ENCODE measurements around the gene RRH. TPM values are rescaled to one million over a fixed set of nuclear protein-coding genes. Genes with fewer than 3 reads are reported as not detected.

Gene RRH, protein sequence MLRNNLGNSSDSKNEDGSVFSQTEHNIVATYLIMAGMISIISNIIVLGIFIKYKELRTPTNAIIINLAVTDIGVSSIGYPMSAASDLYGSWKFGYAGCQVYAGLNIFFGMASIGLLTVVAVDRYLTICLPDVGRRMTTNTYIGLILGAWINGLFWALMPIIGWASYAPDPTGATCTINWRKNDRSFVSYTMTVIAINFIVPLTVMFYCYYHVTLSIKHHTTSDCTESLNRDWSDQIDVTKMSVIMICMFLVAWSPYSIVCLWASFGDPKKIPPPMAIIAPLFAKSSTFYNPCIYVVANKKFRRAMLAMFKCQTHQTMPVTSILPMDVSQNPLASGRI
- not detected in 2 replicates for total RNA-seq

DNA sequence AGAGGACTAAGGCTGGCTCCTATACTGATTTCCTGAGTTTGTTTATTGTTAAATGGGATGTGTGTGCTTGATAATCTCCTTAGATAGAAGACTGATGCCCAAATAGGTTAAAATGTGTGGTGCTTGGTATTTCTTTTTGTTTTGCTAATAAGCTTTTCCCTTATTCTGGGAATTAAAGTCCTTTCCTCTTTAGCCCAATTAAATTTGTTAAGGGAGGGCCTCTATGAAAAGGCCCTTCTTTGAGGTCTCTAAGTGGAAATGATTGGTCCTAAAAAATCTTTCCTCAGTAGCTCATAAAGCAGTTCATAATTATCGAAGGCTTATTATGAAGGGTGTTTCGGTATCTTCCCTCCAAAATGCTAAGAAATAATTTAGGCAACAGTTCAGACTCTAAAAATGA, at the start of gene RRH:
TSS of gene RRH (plus strand) at position 301 of the 400 bp plus-strand sequence. CDS start at position 357, 56 bp downstream.

DNA sequence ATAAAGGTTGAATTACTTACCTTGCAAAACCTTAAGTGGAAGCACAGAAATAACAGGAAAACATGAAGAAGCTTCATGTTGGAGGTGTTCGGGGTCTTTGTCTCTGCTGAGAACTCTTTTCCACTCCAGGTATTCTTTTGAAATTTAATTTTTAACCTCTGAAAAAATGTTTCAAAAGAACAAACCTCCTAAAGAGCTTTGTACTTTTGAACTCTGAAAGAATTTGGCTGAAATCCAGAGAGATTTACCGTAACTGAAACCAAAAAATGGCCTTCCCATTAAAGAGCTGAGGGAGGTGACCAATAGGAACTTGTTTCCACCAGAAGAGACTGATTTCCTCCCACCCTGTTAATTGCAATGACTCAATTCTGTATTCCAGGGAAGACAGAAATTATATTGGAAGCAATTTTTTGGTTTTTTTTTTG, 25.9 kb upstream of the RRH start, which contains the start of gene CFI:
TSS of gene CFI (minus strand) at position 105 of the 425 bp plus-strand sequence. CDS start at position 77, 28 bp downstream.

DNA sequence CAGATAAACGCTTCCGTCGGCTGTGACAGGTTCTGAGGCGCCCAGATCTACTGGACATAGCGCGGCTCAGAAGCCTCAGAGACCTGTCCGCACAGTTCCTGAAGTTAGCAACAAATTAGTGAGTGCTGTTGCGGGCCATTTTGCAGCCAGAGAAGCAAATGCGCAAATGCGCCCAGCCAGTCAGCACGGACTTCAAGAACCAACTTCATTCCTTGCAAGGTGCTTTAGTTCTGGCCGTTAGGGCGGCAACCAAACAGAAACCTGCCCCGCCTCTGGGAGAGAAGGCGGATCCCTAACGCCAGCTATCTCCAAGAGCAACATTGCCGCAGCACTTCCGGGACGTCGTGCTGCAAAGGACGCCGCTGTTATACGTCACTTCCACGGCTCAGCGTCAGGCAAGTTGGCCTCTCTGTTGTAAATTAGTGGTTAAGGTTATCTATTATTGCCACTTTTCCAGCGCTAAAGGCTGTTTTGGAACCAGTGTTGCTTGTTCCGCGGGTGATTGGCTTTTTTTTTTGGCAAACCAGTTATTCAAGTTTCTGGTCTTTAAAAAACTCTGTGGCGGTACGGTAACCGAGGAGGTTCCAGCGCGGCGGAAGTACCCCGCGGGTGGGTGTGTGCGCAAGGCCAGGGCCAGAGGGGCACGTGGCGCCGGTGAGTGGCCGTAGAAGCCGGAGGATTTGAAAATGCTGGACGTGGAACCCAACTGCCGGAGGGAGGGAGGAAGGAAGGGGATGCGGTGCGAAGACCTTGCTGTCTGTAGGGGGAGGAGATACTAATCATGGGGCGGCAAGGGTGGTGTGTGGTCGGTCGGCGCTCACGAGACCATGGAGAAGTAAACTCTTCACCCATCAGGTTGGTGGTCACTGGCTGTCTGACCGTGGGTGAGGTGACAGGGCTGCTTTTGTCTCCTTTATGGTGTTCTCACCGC, 12.4 kb upstream of the RRH start, which contains the start of gene GAR1:
TSS of gene GAR1 (plus strand) at position 612 of the 931 bp plus-strand sequence. CDS start 403 bp downstream, outside the sequence.

GRCh38 chr4:109847896-109848442, 20.2 kb downstream of the RRH start, which contains the start of gene LRIT3:
Gene LRIT3, plus strand, starts transcription at chr4:109848107. Its CDS starts 95 bp downstream, at chr4:109848202.

Other genes with a start within 250 kb of the RRH start
- 13.0 and 17.5 TPM in 2 replicates for gene CASP6, start 124.5 kb upstream of the RRH start, total RNA-seq
- 13.2 and 16.7 TPM in 2 replicates for gene PLA2G12A, start 97.9 kb upstream of the RRH start, total RNA-seq
- gene CFI, start 26.0 kb upstream of the RRH start, total RNA-seq, result 16.7 and 38.8 TPM in 2 replicates
- gene GAR1, start 12.2 kb upstream of the RRH start, total RNA-seq, result 6.7 and 13.1 TPM in 2 replicates
- gene LRIT3, start 20.1 kb downstream of the RRH start, total RNA-seq, result not detected in 2 replicates
- not detected in 2 replicates for gene EGF, start 84.9 kb downstream of the RRH start, total RNA-seq